Activated T-cell treated with anti-CD3 and anti-CD28 coated beads, Interleukin-2, amount 50 U/mL, for 72 hours (primary cell): ENCODE measurements around the gene EFHC1. TPM values are rescaled to one million over a fixed set of nuclear protein-coding genes. Genes with fewer than 3 reads are reported as not detected.

Experiments
- ATAC-seq, 2 donors: fragments of 150-1000 bp; cut with Tn5 transposase; replicated peaks in 1 of 2; 2 replicates each; pipeline ENCODE4 v1.10.0; 2021; ENCODE audit warnings: moderate library complexity in 2 of 2, mild to moderate bottlenecking in 1 of 2
- DNase-seq, 2 donors: peaks; one replicate each; pipeline ENCODE4 v3.0.0; 2021 to 2022; ENCODE audit warnings: mixed read lengths in 1 of 2
- H3K27ac Mint-ChIP-seq: one replicate; pipeline ENCODE4 v1.8.0; 2022; ENCODE audit warnings: mild to moderate bottlenecking, moderate library complexity, mixed read lengths
- H3K27me3 Mint-ChIP-seq: one replicate; pipeline ENCODE4 v1.8.0; 2022; ENCODE audit warnings: low read depth, mixed read lengths
- H3K36me3 Mint-ChIP-seq, 2 donors: one replicate each; pipeline ENCODE4 v1.8.0; 2022; ENCODE audit warnings: mixed read lengths in 2 of 2, mild to moderate bottlenecking in 1 of 2; ENCODE audit not compliant: insufficient read depth in 2 of 2
- H3K4me1 Mint-ChIP-seq: one replicate; pipeline ENCODE4 v1.8.0; 2022; ENCODE audit warnings: low read depth, mixed read lengths
- H3K4me3 Mint-ChIP-seq, 2 donors: one replicate each; pipeline ENCODE4 v1.8.0; 2022; ENCODE audit warnings: mild to moderate bottlenecking in 2 of 2, mixed read lengths in 2 of 2, moderate library complexity in 2 of 2
- H3K9me3 Mint-ChIP-seq, 2 donors: one replicate each; pipeline ENCODE4 v1.8.0; 2022; ENCODE audit warnings: mixed read lengths in 2 of 2
- total RNA-seq, 2 donors: library from RNA; stranded (reverse); gene quantifications; one replicate each; pipeline ENCODE4 v1.2.3, GENCODE V29; 2022

The EFHC1 gene
- total RNA-seq, 2 donors from 2014 or later, result 4.6 to 5.1 TPM

DNA sequence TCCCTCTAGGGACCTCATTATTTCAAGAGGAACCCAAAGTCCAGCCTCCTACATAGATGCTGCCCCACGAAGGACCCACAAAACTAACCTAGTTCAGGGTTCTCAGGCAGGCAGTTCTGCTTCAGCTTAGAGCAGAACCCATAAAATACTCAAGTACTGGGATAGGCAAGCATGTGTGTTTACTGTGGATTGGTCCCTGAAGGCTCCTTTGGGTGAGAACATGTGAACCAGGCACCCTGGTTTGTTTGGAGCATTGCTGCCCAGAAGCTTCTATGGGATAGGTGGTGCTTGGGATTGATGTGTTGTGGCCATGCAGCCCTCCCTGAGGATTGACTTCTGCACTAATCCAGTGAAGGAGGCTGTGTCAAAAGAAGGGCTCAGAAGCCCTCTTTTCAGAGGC, 14.9 kb upstream of the EFHC1 start:
- ATAC-seq, result no peak
- Mint-ChIP-seq H3K27ac (no peak overlapping the region), H3K9me3 (no peaks in the 10 kb centered on the region), H3K36me3 (peaks cover 6 to 11% of the 10 kb centered on the region in 2 donors), H3K27me3 (no peaks in the 10 kb centered on the region), H3K4me1 (peaks cover 23% of the 10 kb centered on the region), H3K4me3 (no peak overlapping the region)
- no peak for DNase-seq

- DNase-seq (no peak), ATAC-seq (peak; percentile 59 to 67)
- H3K9me3 Mint-ChIP-seq, result no peaks in the 10 kb centered on the region
- H3K36me3 Mint-ChIP-seq, result peaks cover 6 to 11% of the 10 kb centered on the region in 2 donors
- H3K27me3 Mint-ChIP-seq, result no peaks in the 10 kb centered on the region
- peaks cover 16% of the 10 kb centered on the region for H3K4me1 Mint-ChIP-seq
- peak overlapping the region; percentile 51 for H3K27ac Mint-ChIP-seq
- H3K4me3 Mint-ChIP-seq, result no peak overlapping the region
Observed at GRCh38 chr6:52407467-52407866, 12.7 kb upstream of the EFHC1 start.

GRCh38 chr6:52409499-52409898, 10.6 kb upstream of the EFHC1 start:
- Mint-ChIP-seq H3K27ac (no peak overlapping the region), H3K27me3 (no peaks in the 10 kb centered on the region), H3K4me1 (peaks cover 9% of the 10 kb centered on the region), H3K9me3 (no peaks in the 10 kb centered on the region), H3K4me3 (no peak overlapping the region), H3K36me3 (peaks cover 0 to 2% of the 10 kb centered on the region in 2 donors)
- ATAC-seq (no peak), DNase-seq (no peak)

GRCh38 chr6:52410979-52411378, 9.2 kb upstream of the EFHC1 start:
- Mint-ChIP-seq H3K27ac (no peak overlapping the region), H3K4me1 (peaks cover 18% of the 10 kb centered on the region), H3K36me3 (no peaks in the 10 kb centered on the region), H3K27me3 (no peaks in the 10 kb centered on the region), H3K9me3 (no peaks in the 10 kb centered on the region), H3K4me3 (no peak overlapping the region)
- DNase-seq (no peak), ATAC-seq (no peak)

DNA sequence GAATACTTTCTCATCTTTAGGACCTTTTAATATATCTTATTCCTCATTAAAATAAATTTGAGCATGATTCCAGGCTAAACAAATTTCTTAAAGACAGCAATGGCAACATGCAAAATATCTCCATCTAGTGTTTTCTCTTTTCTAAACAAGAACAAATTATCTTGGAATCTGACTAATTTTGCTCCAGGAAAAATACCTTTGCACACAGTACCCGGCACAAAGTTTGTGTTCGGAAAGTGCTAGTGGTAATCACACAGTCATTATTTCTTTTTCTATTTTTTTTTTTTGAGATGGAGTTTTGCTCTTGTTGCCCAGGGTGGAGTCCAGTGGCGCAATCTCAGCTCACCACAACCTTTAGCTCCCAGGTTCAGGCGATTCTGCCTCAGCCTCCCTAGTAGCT, 8.2 kb upstream of the EFHC1 start:
- H3K27me3 Mint-ChIP-seq, result no peaks in the 10 kb centered on the region
- DNase-seq, result no peak
- H3K9me3 Mint-ChIP-seq, result no peaks in the 10 kb centered on the region
- H3K4me3 Mint-ChIP-seq, result no peak overlapping the region
- ATAC-seq, result no peak
- peaks cover 27% of the 10 kb centered on the region for H3K4me1 Mint-ChIP-seq
- H3K36me3 Mint-ChIP-seq, result no peaks in the 10 kb centered on the region
- no peak overlapping the region for H3K27ac Mint-ChIP-seq

DNA sequence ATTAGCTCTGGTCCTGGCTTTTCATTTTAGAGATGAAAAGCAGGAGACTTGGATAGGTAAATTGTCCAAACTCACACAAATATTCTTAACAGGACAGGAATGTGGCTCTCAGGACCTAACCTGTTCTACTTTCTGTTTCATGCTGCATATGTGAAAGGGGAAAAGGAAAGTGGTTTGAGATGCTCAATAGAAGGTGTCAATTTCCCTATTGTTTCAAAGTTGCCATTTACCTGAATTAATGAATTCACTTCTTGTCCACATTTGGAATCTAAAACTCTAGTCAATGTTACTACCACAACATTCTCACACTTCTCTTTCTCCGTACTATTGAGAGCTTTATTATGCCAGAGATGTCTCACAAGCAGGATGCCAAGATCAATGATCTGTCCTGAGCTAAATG, 4.8 kb upstream of the EFHC1 start:
- Mint-ChIP-seq H3K4me1 (peaks cover 24% of the 10 kb centered on the region), H3K27ac (peak overlapping the region; percentile 11), H3K27me3 (no peaks in the 10 kb centered on the region), H3K4me3 (peak overlapping the region in 1 of 2 donors; percentile 45), H3K36me3 (no peaks in the 10 kb centered on the region), H3K9me3 (no peaks in the 10 kb centered on the region)
- no peak for DNase-seq
- ATAC-seq, result no peak

DNA sequence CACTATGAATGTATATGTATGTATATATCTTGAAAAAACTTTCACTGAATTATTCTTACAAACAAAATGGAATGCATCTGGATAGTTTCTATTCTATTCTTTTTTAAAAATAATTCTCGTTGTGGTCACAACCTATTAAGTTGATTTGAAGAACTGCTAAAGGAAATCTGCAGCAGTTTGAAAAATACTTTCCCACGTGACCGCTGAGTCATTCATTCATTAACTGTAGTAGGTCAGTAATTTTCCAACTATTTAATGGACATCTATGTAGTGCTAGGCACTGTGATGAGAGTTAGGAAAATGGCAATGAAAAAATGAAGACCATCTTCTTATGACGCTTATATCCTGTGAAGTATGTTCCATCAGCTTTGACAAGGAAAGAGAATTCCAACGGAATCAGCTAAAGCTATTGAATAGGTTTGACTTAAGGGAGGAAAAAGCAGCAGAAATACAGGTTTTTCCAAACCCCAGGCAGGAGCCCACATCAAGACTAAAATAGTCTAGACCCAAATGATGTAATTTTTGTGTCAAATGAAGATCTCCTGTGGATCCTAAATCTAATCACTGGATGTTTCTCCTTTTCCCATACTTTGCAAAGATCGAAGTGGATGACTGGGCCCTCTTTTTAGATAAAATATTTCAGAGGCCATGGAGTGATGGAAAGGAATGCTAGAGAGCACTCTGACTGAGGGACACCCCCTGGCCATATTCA, 4.1 kb upstream of the EFHC1 start:
- H3K4me3 Mint-ChIP-seq, result peak overlapping the region in 1 of 2 donors; percentile 45

DNA sequence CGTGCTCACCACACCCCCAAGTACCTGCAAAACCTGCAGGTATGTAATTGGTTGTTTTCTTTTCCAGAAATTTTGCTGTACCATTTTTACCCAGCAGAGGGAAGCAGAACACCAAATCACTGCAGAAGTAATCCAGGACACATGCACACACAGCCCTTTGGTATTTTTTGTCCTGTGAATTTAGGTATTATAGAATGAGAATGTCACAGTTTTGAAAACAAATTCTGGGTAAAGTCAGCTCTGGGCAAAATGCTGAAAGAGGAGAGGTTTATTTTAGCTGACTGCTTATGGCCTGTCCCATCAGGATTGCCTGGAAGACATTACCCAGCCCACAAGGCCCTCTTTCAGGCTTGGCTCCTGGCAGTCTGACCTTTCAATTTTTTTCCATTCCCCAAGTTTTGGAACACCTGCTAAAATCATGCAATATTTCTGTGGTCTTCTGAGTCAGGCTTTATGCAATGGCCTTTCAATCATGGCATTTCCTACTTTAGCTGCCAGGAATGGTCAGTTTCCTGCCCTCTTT, 3.5 kb upstream of the EFHC1 start:
- DNase-seq (peak; percentile 25 to 59), ATAC-seq (no peak)
- peak overlapping the region in 1 of 2 donors; percentile 11 for H3K4me3 Mint-ChIP-seq
- no peaks in the 10 kb centered on the region for H3K36me3 Mint-ChIP-seq
- no peaks in the 10 kb centered on the region for H3K9me3 Mint-ChIP-seq
- peaks cover 24% of the 10 kb centered on the region for H3K4me1 Mint-ChIP-seq
- no peak overlapping the region for H3K27ac Mint-ChIP-seq
- H3K27me3 Mint-ChIP-seq, result no peaks in the 10 kb centered on the region

More for the DNA sequence above, 4.1 kb upstream of the EFHC1 start:
- no peak for ATAC-seq
- H3K36me3 Mint-ChIP-seq, result no peaks in the 10 kb centered on the region
- DNase-seq, result no peak
- H3K27ac Mint-ChIP-seq, result no peak overlapping the region
- H3K27me3 Mint-ChIP-seq, result no peaks in the 10 kb centered on the region
- no peaks in the 10 kb centered on the region for H3K9me3 Mint-ChIP-seq
- peaks cover 24% of the 10 kb centered on the region for H3K4me1 Mint-ChIP-seq

DNA sequence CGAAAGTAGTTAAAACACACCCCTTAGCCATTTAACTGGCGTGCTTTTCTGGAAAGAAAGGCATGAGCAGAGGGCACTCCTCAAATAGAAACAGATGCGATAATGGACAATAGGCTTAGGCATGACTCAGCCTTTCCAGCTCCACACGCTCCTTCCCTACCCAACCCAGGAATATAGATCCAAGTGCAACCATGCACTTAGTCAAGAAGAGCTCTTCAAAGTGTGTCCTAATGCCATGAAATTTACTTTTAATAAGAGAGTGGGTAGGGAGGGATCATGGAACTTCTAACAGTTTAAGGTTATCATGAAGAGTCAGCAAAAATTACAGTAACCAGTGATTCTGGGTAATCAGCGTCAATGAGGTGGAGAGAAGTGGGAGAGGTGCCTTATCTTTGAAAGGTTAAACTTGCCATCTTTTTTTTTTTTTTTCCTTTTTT, 2.4 kb upstream of the EFHC1 start:
- Mint-ChIP-seq H3K27ac (no peak overlapping the region), H3K4me1 (peaks cover 24% of the 10 kb centered on the region), H3K9me3 (no peaks in the 10 kb centered on the region), H3K36me3 (no peaks in the 10 kb centered on the region), H3K4me3 (no peak overlapping the region), H3K27me3 (no peaks in the 10 kb centered on the region)
- DNase-seq (no peak), ATAC-seq (no peak)

DNA sequence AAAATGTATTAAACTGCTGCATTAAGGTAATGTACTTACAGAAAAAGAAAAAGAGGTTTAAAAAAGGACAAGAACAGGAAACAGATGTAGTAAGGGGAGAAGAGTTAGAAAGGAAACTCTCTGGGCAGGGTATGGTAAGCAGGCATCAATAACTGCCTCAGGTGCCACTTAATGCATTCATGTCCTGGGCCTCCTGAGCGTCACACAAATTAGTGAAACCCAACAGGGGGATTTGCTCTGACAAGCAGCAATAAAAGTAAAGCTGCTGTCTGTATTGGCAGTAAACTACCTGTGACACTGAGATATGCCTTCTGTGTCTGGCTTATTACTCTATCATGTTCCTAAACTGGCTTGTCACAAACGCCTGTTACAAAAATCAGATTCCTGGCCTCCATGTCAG, 1.5 kb upstream of the EFHC1 start:
- H3K4me1 Mint-ChIP-seq, result peaks cover 24% of the 10 kb centered on the region
- H3K27ac Mint-ChIP-seq, result no peak overlapping the region
- ATAC-seq, result no peak
- H3K36me3 Mint-ChIP-seq, result no peaks in the 10 kb centered on the region
- no peak for DNase-seq
- H3K27me3 Mint-ChIP-seq, result no peaks in the 10 kb centered on the region
- H3K4me3 Mint-ChIP-seq, result peak overlapping the region in 1 of 2 donors; percentile 35
- H3K9me3 Mint-ChIP-seq, result no peaks in the 10 kb centered on the region

- no peaks in the 10 kb centered on the region for H3K27me3 Mint-ChIP-seq
- H3K36me3 Mint-ChIP-seq, result no peaks in the 10 kb centered on the region
- no peaks in the 10 kb centered on the region for H3K9me3 Mint-ChIP-seq
- DNase-seq, result no peak
- H3K27ac Mint-ChIP-seq, result no peak overlapping the region
- peaks cover 14% of the 10 kb centered on the region for H3K4me1 Mint-ChIP-seq
- H3K4me3 Mint-ChIP-seq, result no peak overlapping the region
- ATAC-seq, result no peak
Observed at GRCh38 chr6:52420668-52421358, 671 bp downstream of the EFHC1 start.

DNA sequence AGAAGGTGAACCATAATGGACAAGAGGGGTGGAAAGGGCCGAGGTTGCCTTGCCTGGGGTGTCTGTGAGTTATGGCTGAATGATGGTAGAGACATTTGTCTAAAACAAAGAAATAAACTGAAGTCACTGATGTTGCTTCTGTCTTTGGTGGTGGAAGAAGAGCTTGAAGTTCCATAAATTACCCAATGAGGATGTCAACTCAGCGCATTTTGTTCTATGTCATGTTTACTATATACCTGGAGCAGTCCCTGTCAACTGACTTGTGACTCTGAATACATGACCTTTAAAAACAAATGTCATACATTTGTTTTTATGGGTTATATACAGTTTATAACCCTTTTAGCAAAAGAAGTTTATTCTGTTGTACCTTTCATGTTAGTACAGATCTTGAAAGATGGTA, 2.0 kb downstream of the EFHC1 start:
- DNase-seq (no peak), ATAC-seq (no peak)
- Mint-ChIP-seq H3K4me3 (no peak overlapping the region), H3K27ac (no peak overlapping the region), H3K4me1 (peaks cover 6% of the 10 kb centered on the region), H3K27me3 (no peaks in the 10 kb centered on the region), H3K9me3 (no peaks in the 10 kb centered on the region), H3K36me3 (no peaks in the 10 kb centered on the region)

GRCh38 chr6:52423448-52423847, 3.3 kb downstream of the EFHC1 start:
- Mint-ChIP-seq H3K27me3 (no peaks in the 10 kb centered on the region), H3K9me3 (no peaks in the 10 kb centered on the region), H3K27ac (no peak overlapping the region), H3K4me3 (no peak overlapping the region), H3K4me1 (peaks cover 6% of the 10 kb centered on the region), H3K36me3 (no peaks in the 10 kb centered on the region)
- DNase-seq, result no peak
- no peak for ATAC-seq
